Liver (tissue), 3 donors: ENCODE results near the gene FAAP100.

Experiments used
- ATF3 ChIP-seq: IDR thresholded peaks from 2 replicates; pipeline ENCODE4 v1.6.1; 2016; ENCODE audit warnings: antibody characterized with exemption
- CTCF ChIP-seq: fragments of 150-350 bp; IDR thresholded peaks from 2 replicates; pipeline ENCODE4 v1.5.1; 2017; ENCODE audit warnings: improper control_type of control experiment, low read depth, low read length; ENCODE audit not compliant: missing input control
- JUND ChIP-seq, 2 donors: IDR thresholded peaks; 2 replicates each; pipeline ENCODE4 v1.6.1; 2016; ENCODE audit warnings: antibody characterized with exemption in 2 of 2
- RAD21 ChIP-seq, 2 donors: IDR thresholded peaks; 2 replicates each; pipeline ENCODE4 v1.6.1; 2016; ENCODE audit warnings: antibody characterized with exemption in 2 of 2, mild to moderate bottlenecking in 2 of 2
- YY1 ChIP-seq: IDR thresholded peaks from 2 replicates; pipeline ENCODE4 v1.6.1; 2016; ENCODE audit warnings: antibody characterized with exemption, mild to moderate bottlenecking
- ZBTB33 ChIP-seq: IDR thresholded peaks from 2 replicates; pipeline ENCODE4 v1.6.1; 2016; ENCODE audit warnings: antibody characterized with exemption
- donor health status: healthy.
- donor health status: healthy.

GRCh38 chr17:81515530-81516041 lies 36.6 kb downstream of the FAAP100 start:
- TF ChIP-seq CTCF = no peak
- no peak for TF ChIP-seq YY1
- no peak for TF ChIP-seq RAD21 (IDR thresholded peaks at IDR 0.05)
- no peak for TF ChIP-seq ZBTB33
- TF ChIP-seq JUND (IDR thresholded peaks at IDR 0.05) = no peak
- TF ChIP-seq ATF3 = no peak
